HG03045 (cell line): ENCODE measurements around the gene H2BK1.

Experiments
- ATAC-seq: cut with Tn5 transposase; IDR thresholded peaks from one replicate; pipeline ENCODE4 v1.9.1; 2021; ENCODE audit warnings: mild to moderate bottlenecking, moderate library complexity; ENCODE audit not compliant: unreplicated experiment

Gene H2BK1

DNA sequence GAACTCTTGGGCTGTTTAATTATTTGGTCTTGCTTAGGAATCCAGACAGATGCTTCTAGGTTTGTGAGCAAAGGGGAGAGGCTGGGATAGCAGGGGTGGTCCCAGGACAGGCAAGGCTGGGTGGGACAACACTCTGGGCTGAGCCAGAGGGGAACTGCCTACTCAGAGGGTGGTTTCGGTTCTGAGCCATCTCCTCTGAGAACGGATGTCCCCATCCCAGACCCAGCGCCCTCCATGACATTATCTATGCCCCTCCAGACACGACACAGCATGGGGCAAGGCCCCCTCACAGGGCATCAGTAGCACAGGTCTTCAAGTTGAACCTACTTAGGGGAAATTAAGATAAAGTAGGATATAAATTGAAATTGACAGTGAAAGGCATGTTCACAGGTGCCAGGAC lies 30.3 kb downstream of the H2BK1 start:
- no peak for ATAC-seq

- ATAC-seq: no peak
These were observed 30.9 kb downstream of the H2BK1 start for GRCh38 chr7:151179287-151179860.

GRCh38 chr7:151178831-151179230 lies 31.5 kb downstream of the H2BK1 start:
- ATAC-seq: no peak

GRCh38 chr7:151178236-151178635 lies 32.1 kb downstream of the H2BK1 start:
- ATAC-seq: no peak

GRCh38 chr7:151177310-151177709 lies 33.0 kb downstream of the H2BK1 start:
- no peak for ATAC-seq

DNA sequence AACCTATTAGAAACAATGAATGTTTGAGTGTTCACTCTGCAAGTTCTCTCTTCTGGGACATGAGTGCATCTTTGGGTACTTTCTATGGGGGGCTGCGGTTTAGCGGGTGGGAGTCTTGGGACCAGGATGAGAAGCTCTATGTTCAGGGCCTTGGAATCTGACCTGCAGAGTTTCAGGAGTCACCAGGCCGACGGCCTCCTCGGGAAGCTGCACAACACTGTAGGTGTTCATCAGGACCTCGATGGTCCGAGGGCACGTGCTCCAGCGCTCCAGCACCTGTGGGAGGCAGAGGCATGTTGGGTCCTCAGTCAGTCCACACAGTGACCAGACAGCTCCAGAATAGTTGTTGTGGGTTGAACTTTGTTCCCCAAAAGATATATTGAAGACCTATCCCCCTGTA lies 33.9 kb downstream of the H2BK1 start:
- ATAC-seq: no peak

- ATAC-seq: no peak
These were observed 34.4 kb downstream of the H2BK1 start for GRCh38 chr7:151175793-151176311.

DNA sequence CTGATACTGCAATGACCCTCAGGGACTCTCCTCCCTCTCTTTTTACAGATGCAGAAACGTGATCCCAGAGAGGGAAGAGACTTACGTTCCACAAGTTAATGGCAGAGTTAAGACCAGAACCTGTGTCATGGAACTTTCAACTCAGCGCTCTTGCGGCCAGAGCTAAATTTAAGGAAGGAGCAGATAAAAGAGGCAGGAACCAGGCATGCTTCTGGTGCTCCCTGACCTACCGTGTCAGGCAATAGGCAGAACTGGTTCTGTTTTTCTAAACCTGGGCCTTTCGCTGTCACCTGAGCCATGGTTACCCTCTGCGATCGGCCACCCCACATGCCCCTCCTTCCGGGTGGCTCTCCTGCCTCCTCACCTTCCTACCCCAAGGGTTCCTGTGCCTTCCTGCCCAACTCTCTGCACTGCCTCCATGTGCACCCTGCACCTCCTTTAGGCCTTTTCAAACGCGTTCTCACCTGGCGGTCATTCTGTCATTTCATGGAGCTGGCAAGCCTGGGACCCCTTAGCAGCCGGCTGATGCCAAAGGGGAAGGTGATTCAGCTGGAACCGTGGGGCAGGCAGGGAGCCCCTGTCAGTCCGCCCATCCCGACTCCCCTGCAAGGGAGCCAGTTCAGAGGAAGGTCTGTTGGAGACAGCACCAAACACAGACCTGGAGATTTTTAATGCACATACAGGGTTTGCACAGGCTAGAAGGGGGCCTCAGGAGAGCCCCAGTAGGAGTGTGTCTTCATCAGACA lies 35.1 kb downstream of the H2BK1 start:
- ATAC-seq: no peak

DNA sequence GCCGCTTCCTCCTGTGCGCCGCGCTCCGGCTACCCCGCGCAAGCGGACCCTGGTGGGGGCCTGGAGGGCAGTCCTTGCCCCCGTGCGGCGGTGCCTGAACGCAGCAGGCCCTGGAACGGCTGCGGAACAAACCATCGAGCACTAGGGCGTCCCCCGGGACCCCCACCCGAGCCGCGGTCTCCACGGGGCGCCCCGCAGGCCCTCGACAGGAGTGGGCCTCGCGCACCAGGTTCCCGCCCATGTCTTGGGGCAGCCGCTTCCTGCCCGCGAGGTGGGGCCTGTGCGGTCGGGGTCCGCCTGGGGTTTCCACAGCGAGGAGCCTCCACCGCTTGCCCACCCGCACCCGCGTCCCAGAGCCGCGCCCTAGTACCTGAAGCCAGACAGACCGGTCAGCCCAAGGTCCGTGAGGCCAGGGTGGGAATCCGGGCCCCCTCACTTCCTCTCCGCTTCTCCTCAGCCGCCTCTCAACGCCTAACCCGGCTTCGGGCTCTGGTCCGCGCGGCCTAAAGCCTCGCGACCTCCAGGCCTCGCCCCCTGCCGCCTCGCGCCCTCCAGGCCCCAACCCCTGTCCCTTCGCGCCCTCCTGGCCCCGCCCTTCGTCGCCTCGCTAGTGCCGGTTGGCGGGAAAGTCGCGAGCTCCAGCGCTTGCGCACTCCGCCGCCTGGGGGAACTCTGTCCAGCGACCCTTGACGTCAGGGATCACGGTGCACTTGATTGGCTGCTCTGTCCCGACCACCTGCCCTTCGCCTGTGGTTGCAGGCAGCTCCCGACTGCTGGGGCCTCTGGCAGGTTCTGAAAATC lies 35.8 kb downstream of the H2BK1 start:
- ATAC-seq: no peak

DNA sequence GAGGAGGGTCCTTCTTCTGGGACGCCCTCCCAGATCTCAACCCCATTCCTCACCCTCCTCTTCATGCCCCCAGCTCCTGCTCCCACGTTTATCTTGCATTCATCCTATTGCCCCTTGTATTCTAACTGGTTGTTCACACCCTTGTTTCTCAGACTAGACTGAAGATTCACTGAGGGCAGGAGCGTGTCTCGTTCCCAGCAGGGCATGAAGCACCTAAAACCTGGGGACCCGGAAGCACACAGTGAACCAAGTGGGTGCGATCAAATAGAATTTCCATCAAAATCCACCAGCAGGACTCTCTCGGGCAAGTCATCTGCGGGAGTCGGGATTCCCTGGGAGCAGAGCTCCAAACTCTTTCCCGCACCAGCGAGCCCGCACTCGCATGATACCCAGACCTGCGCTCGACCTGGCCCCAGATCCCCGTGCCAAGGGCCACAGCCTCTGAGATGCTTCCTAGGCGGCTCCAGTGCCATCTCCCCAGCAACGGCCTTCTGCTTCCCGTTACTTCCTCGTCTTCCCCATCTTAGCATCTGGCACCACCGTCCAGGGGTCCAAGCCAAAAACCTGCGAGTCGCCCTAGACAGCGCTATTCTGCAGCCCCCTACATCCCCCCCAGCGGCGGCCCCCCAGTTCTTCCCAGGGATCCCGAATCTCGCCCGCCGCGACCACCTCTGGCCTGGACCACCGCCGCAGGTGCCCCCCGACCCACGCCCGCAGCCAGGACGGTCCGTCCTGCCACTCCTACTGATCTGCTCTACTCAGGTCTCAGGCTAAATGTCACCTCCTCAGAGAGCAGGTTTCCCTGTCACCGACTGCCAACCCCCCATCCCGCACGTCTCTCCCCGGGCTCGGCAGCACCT lies 36.7 kb downstream of the H2BK1 start:
- ATAC-seq: no peak

DNA sequence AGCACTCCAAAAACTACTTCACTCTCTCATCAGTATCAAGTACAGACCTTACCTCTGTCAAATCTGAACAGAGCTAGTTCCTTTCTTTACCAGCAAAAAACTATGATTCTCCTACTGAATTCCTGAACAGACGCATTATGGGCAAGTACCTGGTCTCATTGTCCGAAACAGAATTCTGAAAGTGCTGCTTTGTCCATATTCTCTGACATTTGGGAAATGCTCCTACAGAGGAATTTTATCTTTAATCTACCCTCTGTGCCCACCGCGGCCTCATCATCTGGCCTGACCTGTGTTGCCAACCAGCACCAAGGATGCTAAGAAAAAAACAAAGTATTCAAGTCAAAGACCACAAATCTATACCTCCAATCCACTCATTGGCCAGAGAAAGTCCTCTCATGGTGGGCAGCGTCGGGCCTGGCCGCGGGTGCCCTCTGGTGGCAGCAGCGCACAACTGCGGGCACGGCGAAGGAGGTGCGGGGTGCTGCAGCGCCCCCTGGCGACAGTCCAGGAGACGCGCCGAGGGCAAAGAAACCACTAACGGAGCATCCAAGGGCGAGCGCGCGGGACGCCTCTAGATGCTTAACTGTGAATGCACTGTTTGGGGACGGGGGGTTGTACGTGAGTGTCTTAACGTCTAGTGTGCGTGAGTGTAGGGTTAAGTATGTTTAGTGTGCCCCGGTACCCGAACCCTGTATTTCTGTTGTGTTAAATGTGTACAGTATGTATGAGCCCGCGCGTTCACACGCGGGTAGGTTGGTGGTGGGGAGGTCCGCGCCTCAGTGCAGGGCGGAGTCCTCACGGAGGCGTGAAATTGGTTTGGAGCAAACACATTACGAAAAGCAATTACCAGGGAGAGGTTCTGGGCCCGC lies 37.8 kb downstream of the H2BK1 start:
- ATAC-seq: peak; percentile 66

- no peak for ATAC-seq
These were observed 41.5 kb downstream of the H2BK1 start for GRCh38 chr7:151168787-151169162.

DNA sequence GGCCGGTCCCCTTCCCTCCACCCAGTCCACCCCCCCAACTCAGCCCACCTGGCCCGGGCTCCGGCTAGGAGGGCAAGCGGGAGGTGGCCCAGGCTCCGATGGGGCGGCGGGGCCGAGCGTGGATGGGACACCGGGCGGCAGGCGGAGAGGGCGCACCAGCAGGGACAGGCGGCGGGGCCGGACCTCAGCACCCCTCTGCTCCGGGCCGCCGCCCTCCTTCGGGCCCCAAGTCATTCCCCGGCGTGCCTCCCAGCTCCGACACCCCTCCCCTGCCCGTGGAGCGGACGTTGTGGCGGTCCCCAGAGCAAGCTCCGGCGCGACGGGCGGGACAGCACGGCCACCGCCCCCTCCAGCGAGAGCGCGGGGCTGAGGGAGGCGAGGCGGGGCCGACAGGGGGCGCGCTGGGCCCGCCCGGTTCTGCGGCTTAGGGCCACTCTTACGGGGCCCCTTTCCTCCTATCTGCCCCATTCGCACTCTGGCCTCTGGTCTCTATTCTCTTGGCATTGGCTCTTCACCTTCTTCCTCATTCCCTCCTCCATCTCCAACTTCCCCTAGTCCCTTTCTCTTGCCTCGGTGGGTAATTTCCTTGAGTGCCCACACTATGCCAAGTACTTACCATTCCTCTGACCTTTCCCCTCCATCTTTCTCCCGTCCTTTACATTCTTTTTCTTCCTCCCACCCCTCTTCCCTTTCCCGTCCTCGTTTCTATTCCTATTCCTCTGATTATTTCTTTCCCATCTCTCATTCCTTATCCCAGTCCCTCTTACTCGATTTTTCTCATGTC lies 42.1 kb downstream of the H2BK1 start:
- ATAC-seq: no peak

DNA sequence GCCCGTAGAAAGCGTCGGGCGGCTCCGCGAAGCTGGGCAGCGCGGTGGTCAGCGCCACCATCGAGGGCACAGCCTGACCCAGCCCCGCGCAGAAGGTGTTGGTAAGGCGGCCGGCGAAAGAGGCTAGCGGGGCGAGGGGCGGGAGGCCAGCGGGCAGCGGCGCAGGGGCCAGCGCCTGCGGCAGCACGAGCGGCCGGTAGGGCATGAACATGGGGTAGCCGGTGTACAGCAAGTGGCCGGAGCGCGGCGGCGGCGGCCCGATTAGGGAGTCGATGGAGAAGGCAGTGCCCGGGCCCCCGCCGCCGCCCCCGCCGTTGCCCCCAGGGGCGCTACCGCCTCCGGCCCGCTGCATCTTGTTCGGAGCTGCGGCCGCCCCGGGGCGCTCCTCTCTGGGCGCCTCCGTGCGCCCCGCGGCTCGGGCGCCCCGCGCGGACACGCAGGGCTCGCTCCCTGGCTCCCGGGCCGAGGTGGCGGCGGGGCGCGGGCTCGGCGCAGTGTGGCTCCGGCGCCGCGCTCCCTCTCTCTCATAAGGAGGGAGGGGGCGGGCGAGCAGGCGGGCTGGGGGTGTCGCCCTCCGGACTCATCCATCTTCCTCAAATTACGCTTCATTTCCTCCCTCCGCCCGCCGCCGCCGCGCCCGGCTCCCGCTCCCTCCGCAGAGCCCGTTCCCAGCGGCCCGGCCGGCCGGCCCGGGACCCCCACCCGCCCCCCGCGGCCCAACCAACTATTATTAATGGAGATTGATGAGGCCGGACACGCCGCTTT lies 42.9 kb downstream of the H2BK1 start, which contains the start of gene GBX1:
GBX1 (minus strand) TSS at position 498 of the 765 bp plus-strand sequence; CDS start at position 352, 146 bp downstream.
- no peak for ATAC-seq

- ATAC-seq: no peak
These were observed 43.6 kb downstream of the H2BK1 start for GRCh38 chr7:151166629-151167196.

GRCh38 chr7:151161757-151162156 lies 48.5 kb downstream of the H2BK1 start:
- ATAC-seq: no peak
